PC-3 (cell line): ENCODE results near the gene C2orf80.

Experiments
- EZH2 ChIP-seq: fragments of 300-600 bp; sonication (generic); IDR thresholded peaks from one replicate; pipeline ENCODE4 v1.6.1; 2017; ENCODE audit warnings: antibody characterized with exemption, mild to moderate bottlenecking, low read length; ENCODE audit not compliant: unreplicated experiment
- EZH2phosphoT487 ChIP-seq: fragments of 300-600 bp; sonication (generic); IDR thresholded peaks from 2 replicates; pipeline ENCODE4 v1.6.1; 2018; ENCODE audit warnings: mild to moderate bottlenecking, antibody characterized with exemption, low read length, borderline replicate concordance
- TF ChIP-seq, protein P1 (sequence below): fragments of 300-600 bp; sonication (generic); conservative IDR thresholded peaks from 2 replicates; pipeline ENCODE4 v1.5.1; 2017; ENCODE audit warnings: antibody characterized with exemption, low read depth, mild to moderate bottlenecking, low read length

DNA sequence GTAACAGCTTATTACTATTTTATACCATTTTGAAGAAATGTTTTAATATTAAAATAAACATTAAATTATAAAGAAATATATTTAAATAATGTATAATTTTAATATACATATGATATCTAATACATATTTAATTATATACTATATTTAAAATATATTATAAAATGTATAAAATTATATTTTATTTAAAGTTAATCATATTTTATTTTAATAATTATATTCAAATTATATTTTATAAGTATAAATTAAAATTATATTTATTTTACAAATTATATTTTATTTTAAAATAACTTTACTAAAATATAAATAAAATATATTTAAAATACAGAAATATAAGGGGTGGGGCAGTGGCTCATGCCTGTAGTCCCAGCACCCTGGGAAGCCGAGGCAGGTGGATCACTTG lies 67.6 kb downstream of the C2orf80 start:
- TF ChIP-seq, protein P1, sequence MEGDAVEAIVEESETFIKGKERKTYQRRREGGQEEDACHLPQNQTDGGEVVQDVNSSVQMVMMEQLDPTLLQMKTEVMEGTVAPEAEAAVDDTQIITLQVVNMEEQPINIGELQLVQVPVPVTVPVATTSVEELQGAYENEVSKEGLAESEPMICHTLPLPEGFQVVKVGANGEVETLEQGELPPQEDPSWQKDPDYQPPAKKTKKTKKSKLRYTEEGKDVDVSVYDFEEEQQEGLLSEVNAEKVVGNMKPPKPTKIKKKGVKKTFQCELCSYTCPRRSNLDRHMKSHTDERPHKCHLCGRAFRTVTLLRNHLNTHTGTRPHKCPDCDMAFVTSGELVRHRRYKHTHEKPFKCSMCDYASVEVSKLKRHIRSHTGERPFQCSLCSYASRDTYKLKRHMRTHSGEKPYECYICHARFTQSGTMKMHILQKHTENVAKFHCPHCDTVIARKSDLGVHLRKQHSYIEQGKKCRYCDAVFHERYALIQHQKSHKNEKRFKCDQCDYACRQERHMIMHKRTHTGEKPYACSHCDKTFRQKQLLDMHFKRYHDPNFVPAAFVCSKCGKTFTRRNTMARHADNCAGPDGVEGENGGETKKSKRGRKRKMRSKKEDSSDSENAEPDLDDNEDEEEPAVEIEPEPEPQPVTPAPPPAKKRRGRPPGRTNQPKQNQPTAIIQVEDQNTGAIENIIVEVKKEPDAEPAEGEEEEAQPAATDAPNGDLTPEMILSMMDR: no peak
- TF ChIP-seq EZH2 (no peak), EZH2phosphoT487 (no peak)
